ENCODE data around the gene NKAIN4.

NKAIN4 gene

GRCh38 chr20:63253438-63254231, 628 bp downstream of the NKAIN4 start:
- Histone ChIP-seq H3K27me3 (ENCODE audit: control insufficient read depth, low read length) (peaks cover 17% of the 10 kb centered on the region), H3K9me2 (replicated peaks; ENCODE audit: control insufficient read depth, low read length) (no peaks in the 10 kb centered on the region), H3K4me3 (ENCODE audit: low read length) (no peak overlapping the region), H3F3A (ENCODE audit: control insufficient read depth, insufficient read depth) (no peaks in the 10 kb centered on the region), H3K27ac (ENCODE audit: low read depth, low read length) (no peak overlapping the region), H3K9me3 (ENCODE audit: control insufficient read depth, insufficient read depth, low read length) (no peaks in the 10 kb centered on the region), H3K79me2 (ENCODE audit: control insufficient read depth, low read length) (no peaks in the 10 kb centered on the region), H3K4me2 (ENCODE audit: low read length) (no peak overlapping the region), H3K36me3 (ENCODE audit: control insufficient read depth, low read length) (no peaks in the 10 kb centered on the region), H3K4me1 (ENCODE audit: control insufficient read depth, low read length) (no peaks in the 10 kb centered on the region), H4K20me1 (ENCODE audit: control insufficient read depth, insufficient read depth, low read depth, low read length) (peaks cover 6% of the 10 kb centered on the region; the same call in 1 of the 2 replicates)
- TF ChIP-seq CTCF (IDR thresholded peaks at IDR 0.05; ENCODE audit: low read depth, low read length, poor library complexity, severe bottlenecking) (no peak), EZH2phosphoT487 (IDR thresholded peaks at IDR 0.05; ENCODE audit: borderline replicate concordance, low read length) (no peak)

GRCh38 chr20:63253065-63253437, 1.2 kb downstream of the NKAIN4 start:
- H3F3A ChIP-seq (ENCODE audit: control insufficient read depth, insufficient read depth) = no peaks in the 10 kb centered on the region
- H3K27ac ChIP-seq (ENCODE audit: low read depth, low read length) = no peak overlapping the region
- H3K4me3 ChIP-seq (ENCODE audit: low read length) = no peak overlapping the region
- H3K79me2 ChIP-seq (ENCODE audit: control insufficient read depth, low read length) = no peaks in the 10 kb centered on the region
- H4K20me1 ChIP-seq (ENCODE audit: control insufficient read depth, insufficient read depth, low read depth, low read length) = peaks cover 6% of the 10 kb centered on the region; the same call in 1 of the 2 replicates
- TF ChIP-seq EZH2phosphoT487 (IDR thresholded peaks at IDR 0.05; ENCODE audit: borderline replicate concordance, low read length) (no peak), CTCF (IDR thresholded peaks at IDR 0.05; ENCODE audit: low read depth, low read length, poor library complexity, severe bottlenecking) (no peak)
- H3K9me3 ChIP-seq (ENCODE audit: control insufficient read depth, insufficient read depth, low read length) = no peaks in the 10 kb centered on the region
- no peaks in the 10 kb centered on the region for H3K4me1 ChIP-seq (ENCODE audit: control insufficient read depth, low read length)
- no peak overlapping the region for H3K4me2 ChIP-seq (ENCODE audit: low read length)
- no peaks in the 10 kb centered on the region for H3K36me3 ChIP-seq (ENCODE audit: control insufficient read depth, low read length)
- H3K9me2 ChIP-seq (replicated peaks; ENCODE audit: control insufficient read depth, low read length) = no peaks in the 10 kb centered on the region
- H3K27me3 ChIP-seq (ENCODE audit: control insufficient read depth, low read length) = peaks cover 17% of the 10 kb centered on the region

DNA sequence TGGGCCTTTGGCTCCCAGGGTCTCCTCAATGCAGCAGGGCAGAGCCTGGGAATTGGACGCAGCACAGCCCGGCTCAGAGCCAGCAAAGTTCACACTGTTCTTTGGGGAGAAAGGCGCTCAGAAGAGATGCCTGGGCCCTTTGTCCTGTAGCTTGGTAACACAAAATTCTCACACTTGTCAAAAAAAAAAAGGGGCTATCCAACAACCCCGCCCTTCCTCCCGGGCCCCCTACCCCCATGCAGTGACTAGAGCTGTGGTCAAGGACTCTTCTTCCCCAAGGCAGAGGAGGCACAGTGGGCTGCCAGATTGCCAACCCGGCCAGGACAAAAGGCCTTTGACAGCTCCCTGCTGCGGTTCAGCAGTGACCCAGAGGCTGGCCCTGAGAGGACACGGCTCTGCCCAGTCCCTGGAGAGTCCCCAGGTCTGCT, 2.0 kb downstream of the NKAIN4 start:
- Histone ChIP-seq H3K4me1 (ENCODE audit: control insufficient read depth, low read length) (no peaks in the 10 kb centered on the region), H3K79me2 (ENCODE audit: control insufficient read depth, low read length) (no peaks in the 10 kb centered on the region), H3K27ac (ENCODE audit: low read depth, low read length) (no peak overlapping the region), H3K4me2 (ENCODE audit: low read length) (no peak overlapping the region), H3K36me3 (ENCODE audit: control insufficient read depth, low read length) (no peaks in the 10 kb centered on the region), H3K9me3 (ENCODE audit: control insufficient read depth, insufficient read depth, low read length) (no peaks in the 10 kb centered on the region), H3F3A (ENCODE audit: control insufficient read depth, insufficient read depth) (no peaks in the 10 kb centered on the region), H3K9me2 (replicated peaks; ENCODE audit: control insufficient read depth, low read length) (no peaks in the 10 kb centered on the region), H4K20me1 (ENCODE audit: control insufficient read depth, insufficient read depth, low read depth, low read length) (peaks cover 6% of the 10 kb centered on the region; the same call in 1 of the 2 replicates), H3K27me3 (ENCODE audit: control insufficient read depth, low read length) (peaks cover 17% of the 10 kb centered on the region), H3K4me3 (ENCODE audit: low read length) (no peak overlapping the region)
- TF ChIP-seq EZH2phosphoT487 (IDR thresholded peaks at IDR 0.05; ENCODE audit: borderline replicate concordance, low read length) (no peak), CTCF (IDR thresholded peaks at IDR 0.05; ENCODE audit: low read depth, low read length, poor library complexity, severe bottlenecking) (no peak)

Measured in DOHH2 (cell line).